Hepatocyte (in vitro differentiated cells): Measurements from ENCODE around the gene HMGXB3. TPM values are rescaled to one million over a fixed set of nuclear protein-coding genes. Genes with fewer than 3 reads are reported as not detected.

Source experiments
- DNase-seq: peaks from one replicate; pipeline ENCODE4 v3.0.0-alpha.2; 2016; ENCODE audit warnings: low spot score
- H2AFZ ChIP-seq: fragments of 200-600 bp; sonication (generic); 2 replicates; pipeline ENCODE4 v1.6.0; 2016; ENCODE audit warnings: antibody characterized with exemption, mild to moderate bottlenecking
- H3K27ac ChIP-seq: fragments of 200-600 bp; sonication (generic); 2 replicates; pipeline ENCODE4 v1.5.1; 2016; ENCODE audit warnings: mild to moderate bottlenecking
- H3K27me3 ChIP-seq: fragments of 200-600 bp; sonication (generic); 2 replicates; pipeline ENCODE4 v1.6.1; 2016
- H3K36me3 ChIP-seq: fragments of 200-600 bp; sonication (generic); replicated peaks from 2 replicates; pipeline ENCODE4 v1.5.1; 2016; ENCODE audit warnings: low read depth; ENCODE audit not compliant: insufficient read depth
- H3K4me1 ChIP-seq: fragments of 200-600 bp; sonication (generic); 2 replicates; pipeline ENCODE4 v1.5.1; 2016; ENCODE audit warnings: mild to moderate bottlenecking, moderate library complexity; ENCODE audit not compliant: insufficient read depth
- H3K4me2 ChIP-seq: fragments of 200-600 bp; sonication (generic); 2 replicates; pipeline ENCODE4 v1.6.0; 2016
- H3K4me3 ChIP-seq: fragments of 200-600 bp; sonication (generic); 2 replicates; pipeline ENCODE4 v1.5.1; 2016; ENCODE audit warnings: mild to moderate bottlenecking
- H3K79me2 ChIP-seq: fragments of 200-600 bp; sonication (generic); 2 replicates; pipeline ENCODE4 v1.6.0; 2017; ENCODE audit warnings: mild to moderate bottlenecking
- H3K9me2 ChIP-seq: fragments of 200-600 bp; sonication (generic); replicated peaks from 2 replicates; pipeline ENCODE4 v1.6.0; 2017; ENCODE audit warnings: mild to moderate bottlenecking; ENCODE audit not compliant: insufficient read depth
- H3K9me3 ChIP-seq: fragments of 200-600 bp; sonication (generic); 2 replicates; pipeline ENCODE4 v1.5.1; 2016; ENCODE audit warnings: low read depth, mild to moderate bottlenecking
- H4K20me1 ChIP-seq: fragments of 200-600 bp; sonication (generic); 2 replicates; pipeline ENCODE4 v1.6.0; 2016; ENCODE audit warnings: mild to moderate bottlenecking; ENCODE audit not compliant: insufficient read depth, poor library complexity, severe bottlenecking
- EZH2 ChIP-seq: fragments of 200-600 bp; sonication (generic); IDR thresholded peaks from 2 replicates; pipeline ENCODE4 v1.6.1; 2016; ENCODE audit warnings: antibody characterized with exemption, mild to moderate bottlenecking, borderline replicate concordance
- EZH2phosphoT487 ChIP-seq: fragments of 200-600 bp; sonication (generic); IDR thresholded peaks from one replicate; pipeline ENCODE4 v1.6.1; 2018; ENCODE audit warnings: antibody characterized with exemption, mild to moderate bottlenecking, low read depth, moderate library complexity; ENCODE audit not compliant: unreplicated experiment, severe bottlenecking
- WGBS: methylation state at CpG from one replicate; pipeline ENCODE4 v1.1.6; 2016; ENCODE audit warnings: low lambda C conversion rate; ENCODE audit errors: missing lambda C conversion rate; 5-methylcytosine and 5-hydroxymethylcytosine counted together
- polyA plus RNA-seq: library from polyadenylated mRNA; unstranded; fragments of >200 nt; fragmentation: Nextera tagmentation; extraction: Ambion mirVana; gene quantifications from 2 replicates; pipeline ENCODE4 v1.2.1, GENCODE V29; 2016
- total RNA-seq: library from RNA; depleted of rRNA; stranded (reverse); fragments of >200 nt; gene quantifications from 2 replicates; pipeline ENCODE4 v1.2.3, GENCODE V29; 2014
- TF ChIP-seq, protein P1 (sequence below): fragments of 200-600 bp; sonication (generic); IDR thresholded peaks from 2 replicates; pipeline ENCODE4 v1.5.1; 2016; ENCODE audit warnings: antibody characterized with exemption, mild to moderate bottlenecking; ENCODE audit not compliant: poor library complexity

HMGXB3 gene
- total and polyA plus RNA-seq, 2 experiments from 2014 or later = 24.6 to 47.5 TPM

DNA sequence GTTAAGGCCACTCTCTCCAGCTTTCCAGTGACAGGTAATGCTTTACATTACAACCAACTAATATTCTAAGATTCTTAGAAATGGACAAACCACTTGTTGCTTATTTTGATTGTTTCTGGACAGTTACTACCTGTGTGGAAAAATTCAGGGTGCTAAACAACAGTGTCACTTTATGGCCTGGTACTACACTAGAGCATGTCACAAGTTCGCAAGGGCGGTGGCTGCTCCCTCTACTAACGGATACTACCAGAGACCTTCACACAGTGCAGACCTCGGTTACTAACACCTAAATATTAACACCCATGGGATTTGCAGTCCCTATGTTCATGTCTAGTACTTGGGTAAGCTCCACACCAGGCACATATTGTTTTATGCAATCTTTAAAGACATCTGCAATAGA, 13.4 kb downstream of the HMGXB3 start:
- no peak for DNase-seq
- no peaks in the 10 kb centered on the region for H3K27me3 ChIP-seq
- H3K4me3 ChIP-seq = no peak overlapping the region
- WGBS = 95% methylated on average over 4 of the region's 4 CpGs
- no peak overlapping the region for H2AFZ ChIP-seq
- peaks cover 4% of the 10 kb centered on the region for H3K36me3 ChIP-seq
- H3K27ac ChIP-seq = no peak overlapping the region
- no peak for TF ChIP-seq EZH2phosphoT487
- TF ChIP-seq EZH2 = no peak
- TF ChIP-seq, protein P1, sequence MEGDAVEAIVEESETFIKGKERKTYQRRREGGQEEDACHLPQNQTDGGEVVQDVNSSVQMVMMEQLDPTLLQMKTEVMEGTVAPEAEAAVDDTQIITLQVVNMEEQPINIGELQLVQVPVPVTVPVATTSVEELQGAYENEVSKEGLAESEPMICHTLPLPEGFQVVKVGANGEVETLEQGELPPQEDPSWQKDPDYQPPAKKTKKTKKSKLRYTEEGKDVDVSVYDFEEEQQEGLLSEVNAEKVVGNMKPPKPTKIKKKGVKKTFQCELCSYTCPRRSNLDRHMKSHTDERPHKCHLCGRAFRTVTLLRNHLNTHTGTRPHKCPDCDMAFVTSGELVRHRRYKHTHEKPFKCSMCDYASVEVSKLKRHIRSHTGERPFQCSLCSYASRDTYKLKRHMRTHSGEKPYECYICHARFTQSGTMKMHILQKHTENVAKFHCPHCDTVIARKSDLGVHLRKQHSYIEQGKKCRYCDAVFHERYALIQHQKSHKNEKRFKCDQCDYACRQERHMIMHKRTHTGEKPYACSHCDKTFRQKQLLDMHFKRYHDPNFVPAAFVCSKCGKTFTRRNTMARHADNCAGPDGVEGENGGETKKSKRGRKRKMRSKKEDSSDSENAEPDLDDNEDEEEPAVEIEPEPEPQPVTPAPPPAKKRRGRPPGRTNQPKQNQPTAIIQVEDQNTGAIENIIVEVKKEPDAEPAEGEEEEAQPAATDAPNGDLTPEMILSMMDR = no peak
- no peaks in the 10 kb centered on the region for H3K9me2 ChIP-seq
- peaks cover 4% of the 10 kb centered on the region for H3K4me1 ChIP-seq
- peaks cover 23% of the 10 kb centered on the region for H3K79me2 ChIP-seq
- H3K4me2 ChIP-seq = no peak overlapping the region
- no peaks in the 10 kb centered on the region for H4K20me1 ChIP-seq
- H3K9me3 ChIP-seq = peaks cover 7% of the 10 kb centered on the region

DNA sequence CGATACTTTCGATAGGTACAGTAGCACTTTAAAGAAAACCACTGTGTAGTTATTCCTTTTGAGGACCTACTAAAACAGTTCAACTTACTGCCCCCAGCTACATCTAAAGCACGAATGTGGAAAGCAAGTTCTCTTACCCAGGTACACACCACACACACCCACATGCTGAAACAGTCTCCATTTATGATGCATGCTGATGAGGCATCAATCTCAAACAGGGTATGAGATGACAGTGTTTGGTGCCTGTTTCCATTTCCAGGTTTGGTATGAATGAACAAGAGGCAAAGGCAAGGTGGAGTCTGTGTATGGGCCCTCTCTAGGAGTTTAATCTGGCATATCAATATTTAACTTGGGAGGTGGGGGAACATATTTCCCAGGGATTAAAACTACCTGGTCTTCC, 13.9 kb downstream of the HMGXB3 start:
- H3K9me2 ChIP-seq = no peaks in the 10 kb centered on the region
- no peaks in the 10 kb centered on the region for H4K20me1 ChIP-seq
- H2AFZ ChIP-seq = no peak overlapping the region
- TF ChIP-seq EZH2phosphoT487 = no peak
- TF ChIP-seq, protein P1 = no peak
- TF ChIP-seq EZH2 = no peak
- 96% methylated on average over 3 of the region's 3 CpGs for WGBS
- no peak overlapping the region for H3K4me2 ChIP-seq
- H3K27ac ChIP-seq = no peak overlapping the region
- H3K36me3 ChIP-seq = peaks cover 4% of the 10 kb centered on the region
- H3K4me1 ChIP-seq = no peaks in the 10 kb centered on the region
- DNase-seq = no peak
- peaks cover 20% of the 10 kb centered on the region for H3K79me2 ChIP-seq
- H3K27me3 ChIP-seq = no peaks in the 10 kb centered on the region
- peaks cover 7% of the 10 kb centered on the region for H3K9me3 ChIP-seq
- no peak overlapping the region for H3K4me3 ChIP-seq

DNA sequence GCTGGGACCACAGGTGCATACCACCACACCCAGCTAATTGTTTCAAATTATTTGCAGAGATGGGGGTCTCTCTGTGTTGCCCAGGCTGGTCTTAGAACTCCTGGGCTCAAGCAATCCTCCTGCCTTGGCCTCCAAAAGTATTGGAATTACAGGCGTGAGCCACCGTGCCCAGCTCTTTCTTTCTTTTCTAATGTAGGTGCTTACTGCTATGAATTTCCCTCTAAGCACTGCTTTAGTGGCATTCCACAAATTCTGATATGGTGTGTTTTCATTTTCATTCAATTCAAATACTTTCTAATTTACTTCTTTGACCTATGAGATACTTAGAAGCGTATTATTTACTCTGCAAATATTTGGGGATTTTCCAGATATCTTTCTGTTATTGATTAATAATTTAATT, 14.9 kb downstream of the HMGXB3 start:
- Histone ChIP-seq H3K9me2 (no peaks in the 10 kb centered on the region), H3K27ac (no peak overlapping the region), H3K4me1 (no peaks in the 10 kb centered on the region), H3K36me3 (peaks cover 4% of the 10 kb centered on the region), H3K4me2 (no peak overlapping the region), H2AFZ (no peak overlapping the region), H3K79me2 (peaks cover 19% of the 10 kb centered on the region), H3K9me3 (peaks cover 7% of the 10 kb centered on the region), H3K27me3 (no peaks in the 10 kb centered on the region), H3K4me3 (no peak overlapping the region), H4K20me1 (no peaks in the 10 kb centered on the region)
- DNase-seq = no peak
- WGBS = 99% methylated on average over 3 of the region's 3 CpGs
- TF ChIP-seq EZH2phosphoT487 (no peak), EZH2 (no peak)
- TF ChIP-seq, protein P1 = no peak

DNA sequence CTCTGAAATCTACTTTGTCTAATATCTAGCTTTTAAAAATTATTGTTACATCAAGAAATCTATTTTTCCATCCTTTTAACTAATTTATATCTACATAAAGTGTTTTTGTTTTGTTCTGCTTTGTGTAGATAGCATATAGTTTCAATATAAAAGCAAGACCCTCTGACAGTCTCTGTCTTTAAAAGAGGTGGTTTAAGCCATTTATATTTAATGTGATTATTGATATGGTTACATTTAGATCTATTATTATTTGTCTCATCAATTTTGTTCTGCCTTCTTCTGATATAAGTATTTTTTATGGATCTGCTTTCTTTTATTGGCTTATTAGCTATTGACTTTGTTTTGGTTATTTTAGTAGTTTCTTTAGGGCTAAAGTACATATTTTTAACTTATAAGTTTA, 16.0 kb downstream of the HMGXB3 start:
- no peak overlapping the region for H3K4me2 ChIP-seq
- no peak for TF ChIP-seq EZH2phosphoT487
- H3K4me1 ChIP-seq = no peaks in the 10 kb centered on the region
- no peaks in the 10 kb centered on the region for H4K20me1 ChIP-seq
- no peak for DNase-seq
- no peak overlapping the region for H3K4me3 ChIP-seq
- H3K9me3 ChIP-seq = peaks cover 7% of the 10 kb centered on the region
- peaks cover 16% of the 10 kb centered on the region for H3K79me2 ChIP-seq
- peaks cover 9% of the 10 kb centered on the region for H3K36me3 ChIP-seq
- no peak overlapping the region for H2AFZ ChIP-seq
- H3K9me2 ChIP-seq = no peaks in the 10 kb centered on the region
- H3K27me3 ChIP-seq = no peaks in the 10 kb centered on the region
- H3K27ac ChIP-seq = no peak overlapping the region
